GM18951 (cell line): Measurements from ENCODE around the gene KCNJ3.

Source experiments
- POLR2A ChIP-seq: IDR thresholded peaks from 4 replicates; pipeline ENCODE4 v1.6.1; 2011; ENCODE audit warnings: mild to moderate bottlenecking; ENCODE audit not compliant: insufficient read length, insufficient read depth; ENCODE audit errors: extremely low read depth
- in situ Hi-C: fragments of 300-500 bp; cut with MboI; formaldehyde crosslinking; loops from one replicate; pipeline ENCODE4 v1.12.0; 2022; ENCODE audit warnings: low sequenced_read_pairs, mixed read lengths, inconsistent platforms; ENCODE audit not compliant: unreplicated experiment

Gene KCNJ3

GRCh38 chr2:154740361-154740760 is 41.9 kb downstream of the KCNJ3 start:
- TF ChIP-seq POLR2A: no peak
- in situ Hi-C loops: no loop called here

DNA sequence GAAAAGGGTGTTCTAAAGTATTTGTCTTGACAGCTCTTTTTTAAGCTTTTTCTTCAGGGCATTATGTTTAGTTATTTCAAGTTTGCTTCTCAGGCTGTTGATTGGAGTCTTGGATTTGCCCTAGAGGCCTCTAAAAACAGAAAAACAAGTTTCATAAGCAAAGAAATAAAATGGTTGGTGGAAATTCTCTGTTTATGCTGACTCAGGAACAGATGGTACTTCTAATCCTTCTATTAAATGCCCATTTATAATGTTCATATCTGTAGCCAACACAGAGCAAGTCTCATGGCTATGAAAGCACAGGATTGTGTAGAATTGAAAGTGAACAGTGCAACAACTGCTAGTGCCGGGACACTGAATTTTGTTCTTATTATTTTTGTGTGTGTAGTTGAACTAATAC is 60.4 kb downstream of the KCNJ3 start:
- in situ Hi-C loops: no loop called here
- TF ChIP-seq POLR2A: no peak

DNA sequence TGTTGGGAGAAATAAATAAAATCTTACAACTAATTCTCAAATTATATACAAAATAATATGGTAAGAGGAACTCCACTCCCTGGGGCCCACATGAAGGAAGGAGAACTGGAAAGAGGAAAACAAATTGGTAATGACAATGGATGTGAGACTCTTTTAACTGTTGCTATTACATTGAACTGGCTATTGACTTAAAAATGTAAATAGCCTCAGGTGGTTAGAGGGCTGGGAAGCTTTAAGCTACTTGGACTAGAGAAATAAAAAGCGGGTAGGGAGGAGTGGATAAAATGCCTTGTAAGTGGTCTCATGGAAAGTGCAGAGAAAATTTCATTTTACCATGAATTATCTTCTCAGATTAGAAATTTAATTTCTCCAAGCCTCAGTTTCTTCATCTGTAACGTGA is 64.1 kb downstream of the KCNJ3 start:
- no peak for TF ChIP-seq POLR2A
- in situ Hi-C loops: no loop called here

DNA sequence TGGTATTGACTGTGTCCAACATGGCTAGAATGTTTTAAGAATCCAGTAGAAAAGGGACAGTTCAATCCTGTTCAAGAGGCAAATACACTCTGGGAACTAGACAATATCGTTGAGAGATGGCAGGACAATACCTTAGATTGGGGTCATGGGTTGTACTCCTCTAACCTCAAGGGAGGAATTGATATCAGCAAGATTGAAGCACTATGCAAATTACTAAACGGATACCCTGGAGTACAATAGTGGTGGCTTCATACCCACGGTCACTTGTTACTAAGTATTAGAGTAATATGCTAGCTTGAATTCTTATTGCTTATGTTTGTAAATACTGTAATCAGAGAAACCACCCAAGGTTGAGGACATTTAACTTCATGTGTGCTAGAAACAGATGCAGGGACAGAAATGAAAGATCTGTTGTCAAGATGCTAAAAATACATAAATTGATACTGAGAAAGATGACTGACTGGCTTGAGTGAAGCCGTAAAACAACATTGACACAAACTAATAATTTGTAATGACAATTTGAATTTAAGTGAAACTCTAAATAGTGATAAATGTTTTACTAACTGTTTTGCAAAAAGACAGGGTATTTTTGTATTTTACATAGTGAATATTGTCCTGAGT is 73.3 kb downstream of the KCNJ3 start:
- TF ChIP-seq POLR2A: no peak
- in situ Hi-C loops: no loop called here

DNA sequence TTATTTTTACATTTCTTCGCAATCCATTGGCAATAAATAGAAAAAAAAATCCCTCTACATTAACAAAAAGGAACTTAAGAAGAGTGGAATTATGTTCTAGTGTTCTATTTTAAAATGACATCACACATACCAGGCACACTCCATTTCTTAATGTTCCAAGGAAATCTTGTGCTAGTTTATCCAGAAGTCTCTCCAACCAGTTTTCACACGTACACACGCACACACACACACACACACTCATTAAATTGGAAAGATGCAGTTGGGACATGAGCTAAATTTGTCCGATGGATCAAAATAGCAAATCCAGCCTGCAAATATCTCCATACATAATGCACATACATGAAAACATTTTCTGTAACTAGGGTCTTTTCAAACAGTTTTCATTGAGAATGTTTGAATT is 78.3 kb downstream of the KCNJ3 start:
- in situ Hi-C loops: no loop called here
- TF ChIP-seq POLR2A: no peak

- in situ Hi-C loops: no loop called here
- TF ChIP-seq POLR2A: no peak
Observed at GRCh38 chr2:154794406-154794805, 95.9 kb downstream of the KCNJ3 start.

DNA sequence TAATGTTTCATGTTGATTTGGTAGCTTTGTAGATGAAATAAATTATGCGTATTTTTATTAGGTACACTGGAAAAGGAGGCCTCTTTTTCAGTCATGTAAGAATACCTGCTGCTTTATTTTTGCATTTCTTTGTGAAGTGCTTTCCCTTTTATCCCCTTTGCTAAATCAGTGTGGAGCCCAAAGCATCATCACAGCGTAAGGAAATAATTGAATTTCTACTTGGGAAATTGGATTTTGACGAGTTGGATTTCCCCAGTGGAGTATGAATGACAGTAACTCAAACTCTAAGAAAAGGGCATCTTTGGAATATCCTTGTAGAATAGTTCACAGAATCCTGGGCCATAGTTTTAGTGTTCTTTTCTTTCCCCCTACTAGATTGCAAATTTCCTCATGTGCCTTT is 97.2 kb downstream of the KCNJ3 start:
- no peak for TF ChIP-seq POLR2A
- in situ Hi-C loops: no loop called here

GRCh38 chr2:154804451-154804850 is 106.0 kb downstream of the KCNJ3 start:
- no peak for TF ChIP-seq POLR2A
- in situ Hi-C loops: no loop called here

- in situ Hi-C loops: no loop called here
- TF ChIP-seq POLR2A: no peak
Observed at GRCh38 chr2:154813636-154814035, 115.1 kb downstream of the KCNJ3 start.

DNA sequence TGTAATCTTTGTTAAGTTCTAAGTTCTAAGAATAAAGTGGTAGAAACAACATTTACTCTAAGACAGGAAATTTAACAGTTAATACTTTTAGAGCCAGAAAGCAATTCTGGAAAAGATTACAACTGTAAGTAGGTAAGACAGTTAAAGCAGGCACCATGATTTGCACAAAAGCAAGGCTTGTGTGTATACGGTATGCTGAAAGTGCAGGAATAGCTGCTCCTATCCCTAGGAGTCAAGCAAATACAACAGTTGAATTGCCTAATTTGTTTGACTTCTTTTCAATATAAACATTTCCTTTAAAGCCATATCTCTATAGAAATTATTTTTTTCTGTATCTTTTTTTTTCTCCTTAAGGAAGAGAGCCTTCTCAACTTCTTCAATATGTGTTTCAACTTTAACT is 116.4 kb downstream of the KCNJ3 start:
- TF ChIP-seq POLR2A: no peak
- in situ Hi-C loops: no loop called here

- no peak for TF ChIP-seq POLR2A
- in situ Hi-C loops: no loop called here
Observed at GRCh38 chr2:154825358-154825757, 126.9 kb downstream of the KCNJ3 start.

GRCh38 chr2:154826827-154827226 is 128.3 kb downstream of the KCNJ3 start:
- in situ Hi-C loops: no loop called here

GRCh38 chr2:154827286-154827685 is 128.8 kb downstream of the KCNJ3 start:
- in situ Hi-C loops: no loop called here
- TF ChIP-seq POLR2A: no peak

More at GRCh38 chr2:154826827-154827226, 128.3 kb downstream of the KCNJ3 start:
- no peak for TF ChIP-seq POLR2A

- in situ Hi-C loops: no loop called here
- no peak for TF ChIP-seq POLR2A
Observed at GRCh38 chr2:154832711-154833110, 134.2 kb downstream of the KCNJ3 start.

GRCh38 chr2:154836632-154837031 is 138.1 kb downstream of the KCNJ3 start:
- TF ChIP-seq POLR2A: no peak
- in situ Hi-C loops: no loop called here
